Upper lobe of right lung (tissue), 1 donor: Measurements from ENCODE around the gene ZNF605. TPM values are rescaled to one million over a fixed set of nuclear protein-coding genes. Genes with fewer than 3 reads are reported as not detected.
"Not testable (repeated sequence)": the region's sequence is repeated elsewhere in the genome, so short reads cannot be mapped to it uniquely, and the experiment has no call there.

Source experiments
- ATAC-seq: fragments of 200-7000 bp; cut with Tn5 transposase; one replicate; pipeline ENCODE4 v1.9.1; 2020; ENCODE audit warnings: mild to moderate bottlenecking, moderate library complexity
- DNase-seq: peaks from one replicate; pipeline ENCODE4 v3.0.0-alpha.2; 2020
- H3K27ac ChIP-seq: fragments of 200-600 bp; one replicate; pipeline ENCODE4 v1.8.0; 2022
- H3K27me3 ChIP-seq: fragments of 200-600 bp; one replicate; pipeline ENCODE4 v1.8.0; 2022; ENCODE audit warnings: mild to moderate bottlenecking
- H3K36me3 ChIP-seq: fragments of 200-600 bp; one replicate; pipeline ENCODE4 v1.8.0; 2022
- H3K4me1 ChIP-seq: fragments of 200-600 bp; one replicate; pipeline ENCODE4 v1.8.0; 2022
- H3K4me3 ChIP-seq: fragments of 200-600 bp; one replicate; pipeline ENCODE4 v1.8.0; 2022; ENCODE audit warnings: mild to moderate bottlenecking
- H3K9me3 ChIP-seq: fragments of 200-600 bp; one replicate; pipeline ENCODE4 v1.8.0; 2022
- intact Hi-C: fragments of 100-400 bp; cut with DNase I; formaldehyde crosslinking; loops from one replicate; pipeline ENCODE4 v1.11.0; 2022
- total RNA-seq: library from RNA; stranded (reverse); fragmentation: NEBNext Ultra II Directional; extraction: Animal tissue kit (Norgen Biotek cat#: 25700); gene quantifications from one replicate; pipeline ENCODE4 v1.2.1, GENCODE V29; 2021
- TF ChIP-seq, protein P1 (sequence below): fragments of 200-600 bp; IDR thresholded peaks from one replicate; pipeline ENCODE4 v1.8.0; 2022; ENCODE audit warnings: antibody characterized with exemption
- donor health status: DM: no; HTN: yes; CAD: no; lungs with severe emphysema.

The ZNF605 gene
- total RNA-seq, 1 donor from 2014 or later = 13.4 TPM

- Histone ChIP-seq H3K4me1 (peaks cover 8% of the 10 kb centered on the region), H3K36me3 (no peaks in the 10 kb centered on the region), H3K4me3 (peak overlapping the region; percentile 85), H3K9me3 (no peaks in the 10 kb centered on the region), H3K27ac (peak overlapping the region; percentile 84), H3K27me3 (no peaks in the 10 kb centered on the region)
- TF ChIP-seq, protein P1, sequence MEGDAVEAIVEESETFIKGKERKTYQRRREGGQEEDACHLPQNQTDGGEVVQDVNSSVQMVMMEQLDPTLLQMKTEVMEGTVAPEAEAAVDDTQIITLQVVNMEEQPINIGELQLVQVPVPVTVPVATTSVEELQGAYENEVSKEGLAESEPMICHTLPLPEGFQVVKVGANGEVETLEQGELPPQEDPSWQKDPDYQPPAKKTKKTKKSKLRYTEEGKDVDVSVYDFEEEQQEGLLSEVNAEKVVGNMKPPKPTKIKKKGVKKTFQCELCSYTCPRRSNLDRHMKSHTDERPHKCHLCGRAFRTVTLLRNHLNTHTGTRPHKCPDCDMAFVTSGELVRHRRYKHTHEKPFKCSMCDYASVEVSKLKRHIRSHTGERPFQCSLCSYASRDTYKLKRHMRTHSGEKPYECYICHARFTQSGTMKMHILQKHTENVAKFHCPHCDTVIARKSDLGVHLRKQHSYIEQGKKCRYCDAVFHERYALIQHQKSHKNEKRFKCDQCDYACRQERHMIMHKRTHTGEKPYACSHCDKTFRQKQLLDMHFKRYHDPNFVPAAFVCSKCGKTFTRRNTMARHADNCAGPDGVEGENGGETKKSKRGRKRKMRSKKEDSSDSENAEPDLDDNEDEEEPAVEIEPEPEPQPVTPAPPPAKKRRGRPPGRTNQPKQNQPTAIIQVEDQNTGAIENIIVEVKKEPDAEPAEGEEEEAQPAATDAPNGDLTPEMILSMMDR = no peak
- peak; percentile 2 for ATAC-seq
- no peak for DNase-seq
- intact Hi-C loops = no loop called here
Measured at GRCh38 chr12:132886529-132887477, 69.3 kb downstream of the ZNF605 start.

- Histone ChIP-seq H3K36me3 (peaks cover 22% of the 10 kb centered on the region), H3K4me1 (peaks cover 8% of the 10 kb centered on the region), H3K27me3 (no peaks in the 10 kb centered on the region), H3K4me3 (no peak overlapping the region), H3K27ac (no peak overlapping the region), H3K9me3 (no peaks in the 10 kb centered on the region)
- DNase-seq (no peak), ATAC-seq (peak; percentile 40)
- TF ChIP-seq, protein P1 = no peak
- intact Hi-C loops = no loop called here
Measured at GRCh38 chr12:132881818-132882217, 74.3 kb downstream of the ZNF605 start.

GRCh38 chr12:132874620-132875019 is 81.5 kb downstream of the ZNF605 start:
- H3K27me3 ChIP-seq, H3K27ac ChIP-seq, intact Hi-C loops, H3K9me3 ChIP-seq, H3K4me3 ChIP-seq, H3K4me1 ChIP-seq, DNase-seq, ATAC-seq: not testable (repeated sequence)
- H3K36me3 ChIP-seq = peaks cover 85% of the 10 kb centered on the region

DNA sequence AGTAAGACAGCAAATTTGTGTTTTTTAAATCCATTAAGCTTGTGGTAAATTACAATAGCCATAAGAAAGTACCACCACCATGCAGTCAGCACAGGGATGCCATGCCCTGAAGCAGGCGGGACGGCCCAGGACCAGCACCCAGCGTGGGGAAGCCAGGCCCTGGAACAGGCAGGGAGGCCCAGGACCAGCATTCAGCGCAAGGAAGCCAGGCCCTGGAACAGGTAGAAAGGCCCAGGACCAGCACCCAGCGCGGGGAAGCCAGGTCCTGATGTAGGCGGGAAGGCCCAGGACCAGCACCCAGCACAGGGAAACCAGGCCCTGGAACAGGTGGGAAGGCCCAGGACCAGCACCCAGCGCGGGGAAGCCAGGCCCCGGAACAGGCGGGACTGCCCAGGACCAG is 81.9 kb downstream of the ZNF605 start:
- Histone ChIP-seq H3K27ac (no peak overlapping the region), H3K9me3 (no peaks in the 10 kb centered on the region), H3K36me3 (peaks cover 89% of the 10 kb centered on the region), H3K27me3 (no peaks in the 10 kb centered on the region), H3K4me3 (no peak overlapping the region), H3K4me1 (no peaks in the 10 kb centered on the region)
- intact Hi-C loops = no loop called here
- TF ChIP-seq, protein P1 = no peak
- no peak for ATAC-seq
- no peak for DNase-seq

- TF ChIP-seq, protein P1 = no peak
- Histone ChIP-seq H3K27me3 (no peaks in the 10 kb centered on the region), H3K9me3 (no peaks in the 10 kb centered on the region), H3K4me1 (no peaks in the 10 kb centered on the region), H3K27ac (no peak overlapping the region), H3K4me3 (no peak overlapping the region), H3K36me3 (peaks cover 86% of the 10 kb centered on the region)
- DNase-seq (no peak), ATAC-seq (no peak)
- intact Hi-C loops = no loop called here
Measured at GRCh38 chr12:132873724-132874123, 82.4 kb downstream of the ZNF605 start.

- no peak for ATAC-seq
- H3K4me1 ChIP-seq = no peaks in the 10 kb centered on the region
- peaks cover 84% of the 10 kb centered on the region for H3K36me3 ChIP-seq
- H3K9me3 ChIP-seq = no peaks in the 10 kb centered on the region
- H3K4me3 ChIP-seq = no peak overlapping the region
- H3K27ac ChIP-seq = no peak overlapping the region
- intact Hi-C loops = no loop called here
- H3K27me3 ChIP-seq = no peaks in the 10 kb centered on the region
- no peak for DNase-seq
- TF ChIP-seq, protein P1 = no peak
Measured at GRCh38 chr12:132872975-132873421, 83.1 kb downstream of the ZNF605 start.
